GM11168 (cell line): Measurements from ENCODE around the gene NPIPA5.
"Not testable (repeated sequence)": the region's sequence is repeated elsewhere in the genome, so short reads cannot be mapped to it uniquely, and the experiment has no call there.

Experiments used
- in situ Hi-C: fragments of 300-500 bp; cut with MboI; formaldehyde crosslinking; loops from one replicate; pipeline ENCODE4 v1.12.0; 2022; ENCODE audit warnings: low sequenced_read_pairs; ENCODE audit not compliant: unreplicated experiment

NPIPA5 gene

DNA sequence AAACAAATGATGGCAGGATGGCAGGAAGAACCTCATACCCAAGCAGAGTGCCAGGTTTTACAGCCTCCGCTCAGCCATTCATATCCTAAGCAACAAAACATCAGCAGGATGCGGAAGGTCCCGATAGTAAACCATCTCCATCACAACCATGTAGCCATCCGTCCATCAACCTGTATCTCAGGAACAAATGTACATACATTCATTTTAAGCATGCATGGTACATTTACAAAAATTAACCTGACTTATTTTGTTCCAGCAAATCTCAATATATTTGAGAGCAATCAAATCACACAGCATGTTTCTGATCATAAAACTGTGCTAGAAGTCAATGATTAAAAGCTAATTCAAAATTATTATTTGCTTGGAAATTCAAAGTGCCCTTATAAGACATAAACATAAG, at the start of gene NPIPA5:
Gene NPIPA5 (minus strand): TSS at position 101 of the 400 bp plus-strand sequence. CDS start 0 bp downstream, at position 101.
- in situ Hi-C loops, result not testable (repeated sequence)

- in situ Hi-C loops, result no loop called here
These were observed 49.6 kb upstream of the NPIPA5 start for GRCh38 chr16:15427648-15428239.

DNA sequence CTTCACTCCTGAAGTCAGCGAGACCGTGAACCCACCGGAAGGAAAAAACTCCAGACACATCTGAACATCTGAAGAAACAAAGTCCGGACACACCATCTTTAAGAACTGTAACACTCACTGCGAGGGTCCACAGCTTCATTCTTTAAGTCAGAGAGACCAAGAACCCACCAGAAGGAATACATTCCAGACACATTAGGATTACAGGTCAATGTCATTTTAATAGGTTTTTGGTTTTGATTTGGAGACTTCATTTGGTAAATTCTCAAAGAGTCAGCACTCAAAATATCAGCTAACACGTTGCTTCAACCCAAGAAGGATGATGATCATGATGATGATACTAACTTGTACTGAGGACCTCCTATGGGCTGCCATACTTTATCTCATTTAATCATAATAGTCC, 48.7 kb upstream of the NPIPA5 start:
- in situ Hi-C loops, result no loop called here

DNA sequence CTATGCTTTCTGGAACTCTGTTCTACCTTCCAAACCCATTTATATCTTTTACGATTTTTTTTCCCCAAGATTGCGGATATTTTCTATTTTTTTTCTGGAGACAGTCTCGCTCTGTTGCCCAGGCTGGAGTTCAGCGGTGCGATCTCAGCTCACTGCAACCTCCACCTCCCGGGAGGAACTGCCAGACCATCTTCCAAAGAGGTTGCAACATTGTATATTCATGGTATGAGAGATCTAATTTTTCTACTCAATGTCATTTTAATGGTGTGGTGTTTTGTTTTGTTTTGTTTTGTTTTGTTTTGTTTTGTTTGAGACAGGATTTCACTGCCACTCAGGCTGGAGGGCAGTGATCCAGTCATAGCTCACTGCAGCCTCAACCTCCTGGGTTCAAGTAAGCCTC, 47.8 kb upstream of the NPIPA5 start:
- in situ Hi-C loops, result no loop called here

DNA sequence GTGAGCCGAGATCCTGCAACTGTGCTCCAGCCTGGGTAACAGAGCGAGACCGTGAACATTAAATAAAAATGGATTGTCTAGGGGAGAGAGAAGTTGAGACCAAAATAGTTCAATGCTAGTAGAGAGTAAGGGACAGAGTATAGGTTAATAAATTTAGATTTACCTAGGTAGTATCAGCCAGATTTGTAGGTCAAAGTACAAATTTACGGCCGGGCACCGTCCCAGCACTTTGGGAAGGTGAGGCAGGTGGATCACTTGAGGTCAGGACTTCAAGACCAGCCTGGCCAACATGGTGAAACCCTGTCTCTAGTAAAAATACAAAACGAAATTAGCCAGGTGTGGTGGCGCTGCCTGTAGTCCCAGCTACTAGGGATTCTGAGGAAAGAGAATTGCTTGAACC, 44.1 kb upstream of the NPIPA5 start:
- in situ Hi-C loops, result no loop called here

DNA sequence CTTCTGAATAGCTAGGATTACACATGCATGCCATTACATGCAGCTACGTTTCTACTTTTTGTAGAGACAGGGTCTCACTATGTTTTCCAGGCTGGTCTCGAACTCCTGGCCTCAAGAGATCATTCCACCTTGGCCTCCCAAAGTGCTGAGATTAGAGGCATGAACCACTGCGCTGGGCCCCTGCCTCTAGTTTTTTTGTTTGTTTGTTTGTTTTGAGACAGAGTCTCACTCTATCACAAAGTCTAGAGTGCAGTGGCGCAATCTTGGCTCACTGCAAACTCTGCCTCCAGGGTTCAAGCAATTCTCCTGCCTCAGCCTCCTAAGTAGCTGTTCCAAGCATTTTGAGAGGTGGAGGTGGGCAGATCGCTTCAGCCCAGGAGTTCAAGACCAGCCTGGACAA, 43.6 kb upstream of the NPIPA5 start:
- in situ Hi-C loops, result not testable (repeated sequence)

DNA sequence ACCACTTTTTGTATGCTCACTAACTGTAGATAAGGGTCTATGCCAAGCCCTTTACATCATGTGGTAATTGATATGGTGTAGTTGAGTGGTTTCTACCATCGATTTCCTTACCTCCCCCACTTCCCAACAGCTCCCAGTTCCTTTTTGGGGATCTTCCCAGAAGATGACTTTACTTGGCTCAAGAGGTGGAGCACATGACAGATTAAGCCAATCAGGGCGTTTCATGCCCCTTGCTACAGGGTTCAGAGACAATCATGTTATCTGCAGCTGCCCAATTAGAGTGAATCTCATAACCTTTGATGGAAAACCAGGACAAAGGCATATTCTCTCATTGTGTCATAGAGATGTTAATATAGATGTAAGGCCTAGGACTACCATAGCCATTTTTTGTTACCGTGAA, 40.1 kb upstream of the NPIPA5 start:
- in situ Hi-C loops, result loop anchor here (10.0 kb wide), 1 partner anchor 287 kb away; no protein-coding TSS in a partner anchor

GRCh38 chr16:15417197-15417596, 39.1 kb upstream of the NPIPA5 start:
- in situ Hi-C loops, result loop anchor here (10.0 kb wide), 1 partner anchor 288 kb away; no protein-coding TSS in a partner anchor

DNA sequence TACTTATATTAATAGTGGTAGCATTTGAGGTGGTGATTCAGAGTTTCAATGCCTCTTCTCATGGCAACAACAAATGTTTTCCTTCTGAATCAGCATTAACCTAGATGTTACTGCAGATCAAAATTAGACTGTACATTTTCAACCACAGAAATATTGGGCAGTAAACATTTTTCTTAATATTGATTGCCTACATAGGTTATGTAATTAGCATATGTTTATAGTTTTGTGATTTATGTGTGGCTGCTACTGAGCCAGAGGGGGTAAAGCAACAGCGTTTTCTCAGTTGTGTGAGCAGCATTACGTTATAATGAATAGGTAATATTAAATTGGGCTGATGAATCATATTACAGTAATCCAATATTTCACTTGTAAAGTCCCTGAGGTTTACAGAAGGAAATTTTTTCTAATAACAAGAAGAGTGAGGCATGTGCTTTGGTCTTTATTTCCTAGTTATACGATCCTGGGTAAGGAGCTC, 37.5 kb upstream of the NPIPA5 start:
- in situ Hi-C loops, result loop anchor here (10.0 kb wide), 1 partner anchor 289 kb away; no protein-coding TSS in a partner anchor

- in situ Hi-C loops, result not testable (repeated sequence)
These were observed 31.4 kb upstream of the NPIPA5 start for GRCh38 chr16:15409476-15409875.

- in situ Hi-C loops, result not testable (repeated sequence)
These were observed 29.7 kb upstream of the NPIPA5 start for GRCh38 chr16:15407756-15408155.

DNA sequence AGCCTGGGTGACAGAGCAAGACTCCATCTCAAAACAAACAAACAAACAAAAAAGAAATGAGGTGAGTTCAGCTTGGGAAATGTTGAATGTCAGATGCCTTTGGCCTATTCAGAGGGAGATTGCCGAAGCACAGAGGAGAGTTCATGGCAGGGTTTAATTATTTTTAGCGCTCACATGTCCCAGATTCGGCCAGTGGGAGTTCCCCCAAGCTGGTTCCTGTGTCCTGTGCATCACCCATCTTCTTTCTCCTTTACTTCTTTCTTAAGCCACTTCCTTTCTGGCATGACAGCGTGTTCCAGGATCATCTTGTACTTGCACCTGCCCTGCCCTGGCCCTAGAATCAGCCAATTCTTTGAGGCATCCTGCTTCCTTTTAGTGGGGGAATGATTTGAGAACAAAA, 26.7 kb upstream of the NPIPA5 start:
- in situ Hi-C loops, result no loop called here

GRCh38 chr16:15404091-15404490, 26.0 kb upstream of the NPIPA5 start:
- in situ Hi-C loops, result not testable (repeated sequence)

DNA sequence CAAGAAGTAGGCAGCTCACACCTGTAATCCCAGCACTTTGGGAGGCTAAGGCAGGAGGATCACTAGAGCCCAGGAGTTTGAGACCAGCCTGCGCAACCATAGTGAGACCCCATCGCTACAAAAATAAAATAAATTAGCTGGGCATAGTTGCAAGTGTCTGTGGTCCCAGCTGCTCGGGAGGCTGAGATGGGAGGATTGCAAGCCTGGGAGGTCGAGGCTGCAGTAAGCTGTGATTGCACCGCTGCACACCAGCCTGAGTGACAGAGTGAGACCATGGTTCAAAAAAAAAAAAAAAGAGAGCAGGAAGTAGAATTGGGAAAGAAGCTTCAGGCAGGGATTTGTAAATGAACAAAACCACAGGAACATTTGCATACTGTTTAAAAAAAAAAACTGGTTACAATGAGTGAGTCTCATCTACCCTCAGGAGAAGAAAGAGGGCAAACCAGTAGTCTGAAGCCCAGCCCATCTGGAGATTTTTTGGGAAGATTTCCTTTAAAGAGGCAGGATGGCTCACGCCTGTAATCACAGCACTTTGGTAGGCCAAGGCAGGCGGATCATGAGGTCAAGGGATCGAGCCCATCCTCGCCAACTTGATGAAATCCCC, 25.4 kb upstream of the NPIPA5 start:
- in situ Hi-C loops, result no loop called here

DNA sequence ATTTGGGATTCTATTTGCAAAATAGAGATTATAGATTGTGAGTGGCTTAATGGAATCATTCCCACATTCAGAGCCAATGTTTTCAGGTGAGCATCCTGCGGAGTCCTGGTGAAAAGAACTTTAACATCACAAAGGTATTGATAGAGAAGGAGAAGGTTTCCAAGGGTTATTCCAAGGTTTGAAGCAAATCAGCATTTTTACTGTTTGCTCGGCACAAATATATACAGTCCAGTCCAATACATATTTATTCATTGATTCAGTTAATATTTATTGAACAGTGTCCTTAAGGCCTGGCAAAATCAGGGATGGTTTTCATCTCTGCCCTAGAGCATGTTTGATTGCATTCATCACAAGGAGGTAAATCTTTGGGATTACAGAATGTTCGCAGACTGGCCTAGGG, 23.9 kb upstream of the NPIPA5 start:
- in situ Hi-C loops, result no loop called here

GRCh38 chr16:15400314-15400713, 22.2 kb upstream of the NPIPA5 start:
- in situ Hi-C loops, result not testable (repeated sequence)

GRCh38 chr16:15399317-15399716, 21.2 kb upstream of the NPIPA5 start:
- in situ Hi-C loops, result no loop called here

- in situ Hi-C loops, result no loop called here
These were observed 20.7 kb upstream of the NPIPA5 start for GRCh38 chr16:15398618-15399316.

DNA sequence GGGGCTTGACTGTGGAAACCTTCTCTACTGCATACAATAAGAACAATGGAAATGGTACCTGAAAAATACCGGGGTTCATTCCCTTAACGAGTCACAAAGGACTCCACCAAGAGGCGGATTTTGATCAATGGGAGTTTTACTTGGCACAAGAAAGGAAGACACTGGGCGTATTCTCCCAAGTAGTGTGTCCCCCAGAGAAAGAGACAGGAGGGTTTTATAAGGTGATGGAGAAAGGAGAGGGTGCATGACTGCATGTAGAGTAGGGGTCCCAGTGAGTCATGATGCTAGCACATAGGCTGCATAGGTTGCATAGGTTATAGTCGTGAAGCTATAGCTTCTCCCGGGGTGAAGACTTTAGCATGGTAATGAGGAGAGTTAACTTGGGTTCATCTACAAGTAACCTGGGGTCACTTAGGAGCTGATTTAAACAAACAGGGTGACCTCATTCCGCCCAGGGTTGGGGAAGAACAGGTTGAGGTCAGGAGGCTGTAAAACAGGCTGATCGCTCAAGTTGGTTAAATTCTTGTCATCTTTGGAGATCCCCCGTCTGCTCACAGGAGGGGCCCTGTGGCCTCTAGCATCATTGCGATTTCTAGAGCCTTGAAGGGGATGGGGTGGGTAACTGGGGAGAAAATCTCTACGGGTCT, 19.0 kb upstream of the NPIPA5 start:
- in situ Hi-C loops, result no loop called here

GRCh38 chr16:15396509-15396829, 18.4 kb upstream of the NPIPA5 start:
- in situ Hi-C loops, result not testable (repeated sequence)
